ENCODE measurements around the gene DNAJB12. TPM values are rescaled to one million over a fixed set of nuclear protein-coding genes. Genes with fewer than 3 reads are reported as not detected.

DNAJB12 gene
- total and polyA plus RNA-seq, 8 donors, result 25.1 to 38.9 (median 28.3) TPM

GRCh38 chr10:72379776-72380175 is 25.1 kb upstream of the DNAJB12 start:
- Histone ChIP-seq H3K9me3 (no peaks in the 10 kb centered on the region), H3K4me1 (no peaks in the 10 kb centered on the region), H3K36me3 (peaks cover 0 to 13% of the 10 kb centered on the region in 2 donors), H3K27me3 (no peaks in the 10 kb centered on the region), H3K27ac (no peak overlapping the region), H3K4me3 (no peak overlapping the region)
- TF ChIP-seq CTCF (IDR thresholded peaks at IDR 0.05), result no peak
- DNase-seq (no peak), ATAC-seq (no peak)
- intact Hi-C loops (cut with DNase I), result no loop called here

- Histone ChIP-seq H3K27me3 (no peaks in the 10 kb centered on the region), H3K27ac (no peak overlapping the region), H3K36me3 (peaks cover 0 to 20% of the 10 kb centered on the region in 2 donors), H3K9me3 (no peaks in the 10 kb centered on the region), H3K4me1 (no peaks in the 10 kb centered on the region), H3K4me3 (no peak overlapping the region)
- no peak for TF ChIP-seq CTCF (IDR thresholded peaks at IDR 0.05)
- DNase-seq (no peak), ATAC-seq (no peak)
- intact Hi-C loops (cut with DNase I), result no loop called here
Measured at GRCh38 chr10:72379062-72379461, 24.3 kb upstream of the DNAJB12 start.

GRCh38 chr10:72375585-72375984 is 20.9 kb upstream of the DNAJB12 start:
- H3K36me3 ChIP-seq, result peaks cover 0 to 40% of the 10 kb centered on the region in 2 donors
- intact Hi-C loops (cut with DNase I), result no loop called here
- no peaks in the 10 kb centered on the region for H3K9me3 ChIP-seq
- DNase-seq, result no peak
- TF ChIP-seq CTCF (IDR thresholded peaks at IDR 0.05), result no peak
- no peak overlapping the region for H3K27ac ChIP-seq
- no peaks in the 10 kb centered on the region for H3K4me1 ChIP-seq
- no peak overlapping the region for H3K4me3 ChIP-seq
- peak; percentile 66 for ATAC-seq
- no peaks in the 10 kb centered on the region for H3K27me3 ChIP-seq

- Histone ChIP-seq H3K4me1 (no peaks in the 10 kb centered on the region), H3K4me3 (no peak overlapping the region), H3K9me3 (no peaks in the 10 kb centered on the region), H3K27me3 (no peaks in the 10 kb centered on the region), H3K36me3 (peaks cover 0 to 40% of the 10 kb centered on the region in 2 donors), H3K27ac (no peak overlapping the region)
- TF ChIP-seq CTCF (IDR thresholded peaks at IDR 0.05), result no peak
- no peak for ATAC-seq
- no peak for DNase-seq
- intact Hi-C loops (cut with DNase I), result no loop called here
Measured at GRCh38 chr10:72375173-72375572, 20.5 kb upstream of the DNAJB12 start.

GRCh38 chr10:72370201-72370722 is 15.5 kb upstream of the DNAJB12 start:
- DNase-seq (no peak), ATAC-seq (peak; percentile 58)
- Histone ChIP-seq H3K27me3 (no peaks in the 10 kb centered on the region), H3K9me3 (no peaks in the 10 kb centered on the region), H3K36me3 (peaks cover 0 to 74% of the 10 kb centered on the region in 2 donors), H3K4me3 (no peak overlapping the region), H3K27ac (no peak overlapping the region), H3K4me1 (no peaks in the 10 kb centered on the region)
- no peak for TF ChIP-seq CTCF (IDR thresholded peaks at IDR 0.05)
- intact Hi-C loops (cut with DNase I), result no loop called here
